A549 (cell line): Measurements from ENCODE around the gene CAMTA1. TPM values are rescaled to one million over a fixed set of nuclear protein-coding genes. Genes with fewer than 3 reads are reported as not detected.

ENCODE experiments used
- ATAC-seq, 2 experiments: fragments of 200-7000 bp in 1 of 2; fragments of >200 bp in 1 of 2; cut with Nextera tagmentation in 1 of 2; cut with Tn5 transposase in 1 of 2; 3 replicates each; pipeline versions ENCODE4 v1.8.0 to v1.9.1; 2018 to 2020; ENCODE audit warnings: mild to moderate bottlenecking in 1 of 2, moderate library complexity in 1 of 2
- CTCF ChIA-PET: fragments of 300-600 bp; sonication (Branson Sonifier 250); formaldehyde crosslinking; extraction: SDS; loops from one replicate; lab custom pipeline; 2021; ENCODE audit warnings: antibody characterized with exemption, inconsistent platforms; lab: Yijun Ruan, JAX
- POLR2A ChIA-PET: fragments of 350-600 bp; formaldehyde crosslinking; extraction: SDS; loops from one replicate; lab custom pipeline; 2021; ENCODE audit warnings: antibody characterized with exemption, inconsistent platforms; lab: Yijun Ruan, JAX
- DNase-seq, 2 experiments: peaks; one replicate each; pipeline versions ENCODE4 v3.0.0 to v3.0.0-alpha.2; 2011 to 2016; ENCODE audit warnings: low read depth in 1 of 2, low spot score in 1 of 2
- FAIRE-seq: peaks from 2 replicates; lab custom pipeline; 2011; peaks lifted over from hg19 to GRCh38; lab: Jason Lieb, UNC
- H3K27ac ChIP-seq, 2 experiments: fragments of >200 bp; sonication (Bioruptor Twin); formaldehyde crosslinking; 3 replicates each; pipeline ENCODE4 v1.5.1; 2016 to 2017
- H3K4me1 ChIP-seq: fragments of >200 bp; sonication (Bioruptor Twin); formaldehyde crosslinking; 3 replicates; pipeline ENCODE4 v1.6.1; 2016
- H3K4me2 ChIP-seq: fragments of >200 bp; sonication (Bioruptor Twin); formaldehyde crosslinking; 3 replicates; pipeline ENCODE4 v1.6.1; 2016
- H3K4me3 ChIP-seq: fragments of >200 bp; sonication (Bioruptor Twin); formaldehyde crosslinking; 3 replicates; pipeline ENCODE4 v1.5.1; 2016
- H3K9me3 ChIP-seq: fragments of >200 bp; sonication (Bioruptor Twin); formaldehyde crosslinking; 3 replicates; pipeline ENCODE4 v1.6.1; 2016
- ATOH8 ChIP-seq: fragments of 250-450 bp; sonication (Bioruptor Pico); IDR thresholded peaks from 2 replicates; pipeline ENCODE4 v1.5.0; 2020; ENCODE audit warnings: low read depth, mild to moderate bottlenecking, moderate library complexity
- BCL3 ChIP-seq: fragments of >200 bp; sonication (Bioruptor Twin); formaldehyde crosslinking; IDR thresholded peaks from 3 replicates; pipeline ENCODE4 v1.6.1; 2016
- BHLHE40 ChIP-seq: IDR thresholded peaks from 2 replicates; pipeline ENCODE4 v1.6.1; 2012; ENCODE audit warnings: low read depth, low read length, inconsistent platforms
- CBX8 ChIP-seq: fragments of 200-600 bp; sonication (generic); IDR thresholded peaks from 2 replicates; pipeline ENCODE4 v1.6.1; 2016
- CEBPB ChIP-seq, 2 experiments: fragments of >200 bp in 1 of 2; sonication (Bioruptor Twin) in 1 of 2; formaldehyde crosslinking in 1 of 2; IDR thresholded peaks; 2 replicates each; pipeline ENCODE4 v1.6.1; 2012 to 2016
- CHD2 ChIP-seq: fragments of 150-350 bp; IDR thresholded peaks from 2 replicates; pipeline ENCODE4 v1.6.1; 2014; ENCODE audit warnings: low read length; ENCODE audit not compliant: partially characterized antibody
- CTCF ChIP-seq: fragments of >200 bp; sonication (Bioruptor Twin); formaldehyde crosslinking; IDR thresholded peaks from 3 replicates; pipeline ENCODE4 v1.5.1; 2016
- EHF ChIP-seq: fragments of 250-450 bp; sonication (Bioruptor Pico); IDR thresholded peaks from 2 replicates; pipeline ENCODE4 v1.5.0; 2020; ENCODE audit warnings: mild to moderate bottlenecking
- FOSB ChIP-seq: fragments of 250-450 bp; sonication (Bioruptor Pico); IDR thresholded peaks from 2 replicates; pipeline ENCODE4 v1.5.0; 2020; ENCODE audit warnings: mild to moderate bottlenecking, moderate library complexity
- HDAC2 ChIP-seq: fragments of 200-600 bp; sonication (generic); IDR thresholded peaks from 2 replicates; pipeline ENCODE4 v1.6.1; 2016
- HES2 ChIP-seq: fragments of >200 bp; sonication (Bioruptor Twin); formaldehyde crosslinking; IDR thresholded peaks from 2 replicates; pipeline ENCODE4 v1.6.1; 2016
- HEYL ChIP-seq: fragments of 250-450 bp; sonication (Bioruptor Pico); IDR thresholded peaks from 2 replicates; pipeline ENCODE4 v1.8.0; 2021; ENCODE audit warnings: mild to moderate bottlenecking, moderate library complexity
- HOXB5 ChIP-seq: fragments of 250-450 bp; sonication (Bioruptor Pico); IDR thresholded peaks from 2 replicates; pipeline ENCODE4 v1.5.0; 2020; ENCODE audit warnings: mild to moderate bottlenecking, moderate library complexity
- MAZ ChIP-seq: fragments of 150-350 bp; IDR thresholded peaks from 2 replicates; pipeline ENCODE4 v1.6.1; 2014; ENCODE audit warnings: antibody characterized with exemption, low read depth, low read length, borderline replicate concordance
- PBX3 ChIP-seq: IDR thresholded peaks from 2 replicates; pipeline ENCODE4 v1.6.1; 2012
- PHF8 ChIP-seq: fragments of 200-600 bp; sonication (generic); IDR thresholded peaks from 2 replicates; pipeline ENCODE4 v1.6.1; 2016; ENCODE audit warnings: low read depth, mild to moderate bottlenecking, antibody characterized with exemption, moderate library complexity, borderline replicate concordance
- RARB ChIP-seq: fragments of 250-450 bp; sonication (Bioruptor Pico); IDR thresholded peaks from 2 replicates; pipeline ENCODE4 v1.8.0; 2021; ENCODE audit warnings: mild to moderate bottlenecking, moderate library complexity
- RFX5 ChIP-seq: fragments of 450-650 bp; IDR thresholded peaks from 2 replicates; pipeline ENCODE4 v1.7.1; 2014; ENCODE audit warnings: antibody characterized with exemption, mild to moderate bottlenecking, moderate library complexity
- RNF2 ChIP-seq: fragments of 200-600 bp; sonication (generic); IDR thresholded peaks from 2 replicates; pipeline ENCODE4 v1.6.1; 2016; ENCODE audit warnings: low read depth, mild to moderate bottlenecking, antibody characterized with exemption, moderate library complexity, borderline replicate concordance
- SMC3 ChIP-seq: fragments of >200 bp; sonication (Bioruptor Twin); formaldehyde crosslinking; IDR thresholded peaks from 3 replicates; pipeline ENCODE4 v1.6.1; 2018; ENCODE audit warnings: inconsistent platforms
- TFCP2L1 ChIP-seq: fragments of 250-450 bp; sonication (Bioruptor Pico); IDR thresholded peaks from 2 replicates; pipeline ENCODE4 v1.5.0; 2021; ENCODE audit warnings: mild to moderate bottlenecking
- TP53 ChIP-seq: fragments of 250-450 bp; sonication (Bioruptor Pico); IDR thresholded peaks from 2 replicates; pipeline ENCODE4 v1.5.0; 2021; ENCODE audit warnings: mild to moderate bottlenecking, moderate library complexity
- ZSCAN20 ChIP-seq: fragments of 250-450 bp; sonication (Bioruptor Pico); IDR thresholded peaks from 2 replicates; pipeline ENCODE4 v1.8.0; 2022; ENCODE audit warnings: mild to moderate bottlenecking, moderate library complexity
- WGBS: methylation state at CpG from one replicate; pipeline ENCODE4 v1.1.6; 2017; ENCODE audit errors: missing lambda C conversion rate; 5-methylcytosine and 5-hydroxymethylcytosine counted together
- polyA plus RNA-seq, 4 experiments: library from polyadenylated mRNA; depleted of rRNA in 3 of 4; stranded (reverse); fragments of >200 nt; fragmentation: RNase III in 1 of 4; extraction: RNeasy Plus Mini Kit Qiagen cat#74134 plus additional on column Dnase treatment in 1 of 4; gene quantifications; 2 replicates in 3 of 4; 3 replicates in 1 of 4; pipeline ENCODE4 v1.2.3, GENCODE V29; 2011 to 2017
- TF ChIP-seq, protein P1 (sequence below): fragments of 450-650 bp; IDR thresholded peaks from 2 replicates; pipeline ENCODE4 v1.6.1; 2014; ENCODE audit warnings: antibody characterized with exemption
- TF ChIP-seq, protein P2 (sequence below): fragments of 250-450 bp; sonication (Bioruptor Pico); IDR thresholded peaks from 2 replicates; pipeline ENCODE4 v1.5.0; 2021; ENCODE audit warnings: mild to moderate bottlenecking, moderate library complexity, borderline replicate concordance

Gene CAMTA1
- polyA plus RNA-seq, 2 of the 4 experiments (the other 2 are of a cell fraction): 58.8 to 75.0 TPM

DNA sequence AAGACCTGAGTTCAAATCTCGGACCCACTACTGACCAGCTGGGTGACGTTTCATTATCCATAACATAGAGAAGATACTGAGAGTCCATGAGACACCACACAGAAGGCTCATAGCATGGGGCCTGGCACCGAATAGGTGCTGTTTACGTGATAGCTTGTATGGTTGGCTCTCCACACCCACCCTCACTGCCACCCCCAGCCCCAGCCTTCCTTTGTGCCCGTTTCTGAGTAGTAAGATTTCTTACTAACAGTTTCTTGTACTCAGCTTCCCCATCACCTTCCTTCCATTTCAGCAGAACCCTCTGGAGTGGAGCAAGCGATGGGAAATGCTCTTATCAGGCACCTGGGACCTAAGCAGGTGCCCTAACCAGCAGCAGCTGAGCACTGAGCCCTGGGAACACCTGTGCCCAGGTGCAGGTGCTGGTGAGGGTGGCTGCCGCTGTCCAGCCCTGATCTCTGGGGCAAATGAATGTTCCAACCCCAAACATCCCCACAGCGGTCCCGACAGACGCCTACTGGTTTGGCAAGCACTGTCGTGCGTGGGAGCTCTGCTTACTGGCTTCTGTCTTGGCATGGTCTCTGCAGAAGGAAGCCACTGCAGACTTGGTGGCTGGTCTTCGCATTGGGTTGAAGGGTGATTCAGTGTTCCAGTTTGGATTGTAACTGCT lies 225.4 kb downstream of the CAMTA1 start:
- DNase-seq: no peak
- TF ChIP-seq TP53: no peak
- no peak for TF ChIP-seq CBX8
- no peak for TF ChIP-seq ATOH8 (CRISPR knock-in tag)
- TF ChIP-seq TFCP2L1 (CRISPR knock-in tag): no peak
- Histone ChIP-seq H3K27ac (no peak overlapping the region), H3K4me3 (no peak overlapping the region), H3K4me2 (no peak overlapping the region), H3K9me3 (no peaks in the 10 kb centered on the region), H3K4me1 (no peaks in the 10 kb centered on the region)
- ChIA-PET CTCF (interaction anchor here (0.7 to 1.6 kb wide), 2 partner anchors 12 to 291 kb away, joined by 3 to 4 read pairs; no protein-coding TSS in a partner anchor), POLR2A (no interaction called here)
- ATAC-seq: no peak
- FAIRE-seq: no peak
- WGBS: 42% methylated on average over 7 of the region's 13 CpGs

DNA sequence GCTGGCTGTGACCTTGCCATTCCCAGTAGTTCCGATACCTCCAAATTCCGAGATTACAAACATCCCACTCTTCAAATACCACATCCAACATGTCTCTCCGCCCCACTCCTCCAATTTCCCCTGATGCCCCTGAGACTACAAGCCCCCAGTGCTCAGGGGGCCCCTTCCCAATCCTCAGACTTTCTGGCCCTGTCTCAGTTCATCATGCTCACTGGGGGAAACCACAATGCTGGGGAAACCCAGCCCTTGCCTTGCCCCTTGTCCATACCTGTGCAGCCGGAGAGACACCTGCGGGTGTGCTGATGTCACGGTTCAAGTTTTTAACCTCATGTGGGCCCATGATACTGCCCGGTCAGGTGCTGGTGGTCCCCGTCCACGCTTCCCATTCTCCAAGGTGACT lies 226.6 kb downstream of the CAMTA1 start:
- TF ChIP-seq HES2 (no peak), RNF2 (no peak), HOXB5 (CRISPR knock-in tag) (no peak), PHF8 (no peak), PBX3 (no peak), HEYL (no peak)
- TF ChIP-seq, protein P1, sequence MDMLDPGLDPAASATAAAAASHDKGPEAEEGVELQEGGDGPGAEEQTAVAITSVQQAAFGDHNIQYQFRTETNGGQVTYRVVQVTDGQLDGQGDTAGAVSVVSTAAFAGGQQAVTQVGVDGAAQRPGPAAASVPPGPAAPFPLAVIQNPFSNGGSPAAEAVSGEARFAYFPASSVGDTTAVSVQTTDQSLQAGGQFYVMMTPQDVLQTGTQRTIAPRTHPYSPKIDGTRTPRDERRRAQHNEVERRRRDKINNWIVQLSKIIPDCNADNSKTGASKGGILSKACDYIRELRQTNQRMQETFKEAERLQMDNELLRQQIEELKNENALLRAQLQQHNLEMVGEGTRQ: no peak
- CTCF ChIA-PET: no interaction called here
- Histone ChIP-seq H3K4me2 (no peak overlapping the region), H3K4me3 (no peak overlapping the region), H3K4me1 (no peaks in the 10 kb centered on the region), H3K9me3 (no peaks in the 10 kb centered on the region), H3K27ac (no peak overlapping the region)
- FAIRE-seq: no peak
- DNase-seq: no peak
- ATAC-seq: no peak
- WGBS: 50% methylated on average over 9 of the region's 9 CpGs
- POLR2A ChIA-PET: no interaction called here

GRCh38 chr1:7012461-7012924 lies 227.2 kb downstream of the CAMTA1 start:
- Histone ChIP-seq H3K27ac (no peak overlapping the region), H3K9me3 (no peaks in the 10 kb centered on the region), H3K4me1 (no peaks in the 10 kb centered on the region), H3K4me3 (no peak overlapping the region), H3K4me2 (no peak overlapping the region)
- 76% methylated on average over 14 of the region's 14 CpGs for WGBS
- CTCF ChIA-PET: no interaction called here
- ATAC-seq: no peak
- no peak for DNase-seq
- POLR2A ChIA-PET: no interaction called here
- FAIRE-seq: no peak
- TF ChIP-seq CHD2: no peak
- TF ChIP-seq BHLHE40: no peak
- TF ChIP-seq PBX3: no peak
- TF ChIP-seq RFX5: no peak
- no peak for TF ChIP-seq CTCF
- TF ChIP-seq TP53: no peak
- TF ChIP-seq BCL3: no peak
- TF ChIP-seq, protein P2, sequence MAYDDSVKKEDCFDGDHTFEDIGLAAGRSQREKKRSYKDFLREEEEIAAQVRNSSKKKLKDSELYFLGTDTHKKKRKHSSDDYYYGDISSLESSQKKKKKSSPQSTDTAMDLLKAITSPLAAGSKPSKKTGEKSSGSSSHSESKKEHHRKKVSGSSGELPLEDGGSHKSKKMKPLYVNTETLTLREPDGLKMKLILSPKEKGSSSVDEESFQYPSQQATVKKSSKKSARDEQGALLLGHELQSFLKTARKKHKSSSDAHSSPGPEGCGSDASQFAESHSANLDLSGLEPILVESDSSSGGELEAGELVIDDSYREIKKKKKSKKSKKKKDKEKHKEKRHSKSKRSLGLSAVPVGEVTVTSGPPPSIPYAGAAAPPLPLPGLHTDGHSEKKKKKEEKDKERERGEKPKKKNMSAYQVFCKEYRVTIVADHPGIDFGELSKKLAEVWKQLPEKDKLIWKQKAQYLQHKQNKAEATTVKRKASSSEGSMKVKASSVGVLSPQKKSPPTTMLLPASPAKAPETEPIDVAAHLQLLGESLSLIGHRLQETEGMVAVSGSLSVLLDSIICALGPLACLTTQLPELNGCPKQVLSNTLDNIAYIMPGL: no peak
- no peak for TF ChIP-seq SMC3
- no peak for TF ChIP-seq EHF
- no peak for TF ChIP-seq ZSCAN20
- no peak for TF ChIP-seq MAZ
- TF ChIP-seq RARB (CRISPR knock-in tag): no peak
- TF ChIP-seq FOSB (CRISPR knock-in tag): no peak
- TF ChIP-seq CEBPB (IDR thresholded peaks at IDR 0.05): no peak
- TF ChIP-seq HDAC2: no peak
